Epithelial cell of esophagus (primary cell): Measurements from ENCODE around the gene PSMD2.
"Not testable (repeated sequence)": the region's sequence is repeated elsewhere in the genome, so short reads cannot be mapped to it uniquely, and the experiment has no call there.

Experiments
- DNase-seq: peaks from one replicate; pipeline ENCODE4 v3.0.0; 2010; ENCODE audit warnings: low read depth
- H3K4me3 ChIP-seq: 2 replicates; pipeline ENCODE4 v1.5.1; 2011; ENCODE audit warnings: mild to moderate bottlenecking, low read length, control low read depth
- TF ChIP-seq, protein P1 (sequence below): IDR thresholded peaks from 2 replicates; pipeline ENCODE4 v1.5.1; 2011; ENCODE audit warnings: low read depth, mild to moderate bottlenecking, low read length, control low read depth, inconsistent platforms; ENCODE audit not compliant: insufficient read depth; ENCODE audit errors: missing control alignments

Gene PSMD2

DNA sequence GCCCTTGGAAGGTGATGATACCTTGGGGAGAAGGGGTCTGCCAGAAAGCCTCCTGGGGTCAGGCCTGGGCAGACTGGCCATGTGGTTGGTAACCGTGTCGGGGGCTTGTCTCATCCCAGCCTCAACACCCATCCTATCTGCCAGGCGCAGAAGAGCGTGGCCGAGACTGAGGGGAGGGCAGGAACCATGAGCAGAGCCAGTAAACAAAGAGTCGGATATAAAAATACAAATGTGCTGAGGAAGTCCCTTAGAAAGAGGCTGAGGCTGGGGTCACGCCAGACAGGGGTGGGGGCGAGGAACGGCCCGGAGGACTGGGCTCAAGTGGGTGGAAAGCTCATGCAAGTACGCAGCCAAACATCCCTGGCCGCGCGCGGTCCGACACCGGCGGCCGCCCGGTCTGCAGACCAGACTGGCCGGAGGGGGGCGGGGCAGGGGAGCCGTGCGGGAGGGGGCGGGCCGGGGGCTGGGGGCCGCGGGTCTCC is 39.6 kb upstream of the PSMD2 start:
- TF ChIP-seq, protein P1, sequence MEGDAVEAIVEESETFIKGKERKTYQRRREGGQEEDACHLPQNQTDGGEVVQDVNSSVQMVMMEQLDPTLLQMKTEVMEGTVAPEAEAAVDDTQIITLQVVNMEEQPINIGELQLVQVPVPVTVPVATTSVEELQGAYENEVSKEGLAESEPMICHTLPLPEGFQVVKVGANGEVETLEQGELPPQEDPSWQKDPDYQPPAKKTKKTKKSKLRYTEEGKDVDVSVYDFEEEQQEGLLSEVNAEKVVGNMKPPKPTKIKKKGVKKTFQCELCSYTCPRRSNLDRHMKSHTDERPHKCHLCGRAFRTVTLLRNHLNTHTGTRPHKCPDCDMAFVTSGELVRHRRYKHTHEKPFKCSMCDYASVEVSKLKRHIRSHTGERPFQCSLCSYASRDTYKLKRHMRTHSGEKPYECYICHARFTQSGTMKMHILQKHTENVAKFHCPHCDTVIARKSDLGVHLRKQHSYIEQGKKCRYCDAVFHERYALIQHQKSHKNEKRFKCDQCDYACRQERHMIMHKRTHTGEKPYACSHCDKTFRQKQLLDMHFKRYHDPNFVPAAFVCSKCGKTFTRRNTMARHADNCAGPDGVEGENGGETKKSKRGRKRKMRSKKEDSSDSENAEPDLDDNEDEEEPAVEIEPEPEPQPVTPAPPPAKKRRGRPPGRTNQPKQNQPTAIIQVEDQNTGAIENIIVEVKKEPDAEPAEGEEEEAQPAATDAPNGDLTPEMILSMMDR: no peak
- DNase-seq: no peak
- no peak overlapping the region for H3K4me3 ChIP-seq

DNA sequence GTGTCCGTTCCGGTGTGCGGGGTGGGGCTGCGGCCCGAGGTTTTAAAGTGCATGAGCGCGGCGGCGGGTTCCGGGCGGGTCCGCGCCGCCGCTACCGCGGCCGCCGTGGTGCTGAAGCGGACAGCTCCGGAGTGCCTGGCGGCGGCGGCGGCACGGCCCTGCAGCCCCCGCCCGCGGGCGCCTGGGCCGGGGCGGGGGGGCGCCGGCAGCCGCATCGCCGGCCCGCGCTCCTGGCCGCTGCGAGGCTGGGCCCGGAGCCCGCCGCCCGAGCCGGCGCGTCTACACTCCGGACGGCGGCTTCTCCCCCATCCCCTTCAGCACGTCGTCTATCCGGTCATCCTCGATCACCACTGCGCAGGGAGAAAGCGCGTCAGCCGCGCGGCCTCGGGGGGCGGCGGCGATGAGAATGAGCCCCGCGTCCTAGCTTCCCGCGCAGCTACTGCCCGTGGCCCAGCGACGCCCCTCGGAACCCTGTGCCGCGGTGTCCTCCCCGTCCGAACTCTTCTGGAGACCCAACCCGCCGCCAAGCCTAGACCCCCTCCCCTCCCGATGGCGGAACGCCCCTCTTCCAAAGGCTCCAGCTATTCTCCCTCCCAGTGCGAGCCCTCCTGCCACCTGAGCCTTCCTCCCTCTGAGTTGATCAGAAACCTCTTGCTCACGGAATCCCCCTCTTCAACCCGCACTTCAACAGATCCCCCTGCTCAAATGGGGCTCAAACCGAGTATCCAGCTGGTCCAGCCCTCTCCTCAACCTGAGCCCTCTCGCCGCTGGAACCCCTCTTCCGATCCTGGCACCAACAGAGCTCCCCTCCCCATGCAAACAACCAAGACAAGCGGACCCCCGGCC is 38.9 kb upstream of the PSMD2 start:
- peak; percentile 41 for DNase-seq
- peak overlapping the region; percentile 2 for H3K4me3 ChIP-seq
- TF ChIP-seq, protein P1: no peak

DNA sequence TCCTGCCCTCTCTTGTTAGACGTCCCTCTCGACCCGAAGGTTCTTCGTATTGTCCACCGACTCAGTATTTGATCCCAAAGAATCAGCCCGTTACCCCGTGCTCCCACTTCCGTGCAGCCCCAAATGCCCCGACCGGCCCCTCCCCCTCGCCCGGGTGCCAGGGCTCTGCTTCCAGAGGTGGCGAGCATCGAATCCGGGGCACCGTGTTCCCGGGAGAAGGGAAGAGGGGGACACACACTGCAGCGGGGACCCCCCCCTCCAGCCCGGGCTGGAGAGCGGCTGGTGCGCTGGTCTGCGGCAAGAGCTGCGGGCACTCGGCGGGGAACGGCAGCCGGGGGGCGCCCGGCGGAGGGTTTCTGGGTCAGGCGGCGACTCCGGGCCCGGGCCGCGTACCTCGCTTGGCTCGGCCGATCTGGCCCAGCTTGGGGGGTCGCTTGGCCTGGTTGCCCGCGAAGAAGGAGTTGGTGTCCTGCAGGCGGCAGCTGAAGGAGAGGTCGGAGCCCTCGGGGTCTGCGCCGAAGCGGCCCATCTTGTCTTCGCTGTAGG is 38.2 kb upstream of the PSMD2 start:
- no peak for DNase-seq
- peak overlapping the region; percentile 19 for H3K4me3 ChIP-seq
- TF ChIP-seq, protein P1: no peak

DNA sequence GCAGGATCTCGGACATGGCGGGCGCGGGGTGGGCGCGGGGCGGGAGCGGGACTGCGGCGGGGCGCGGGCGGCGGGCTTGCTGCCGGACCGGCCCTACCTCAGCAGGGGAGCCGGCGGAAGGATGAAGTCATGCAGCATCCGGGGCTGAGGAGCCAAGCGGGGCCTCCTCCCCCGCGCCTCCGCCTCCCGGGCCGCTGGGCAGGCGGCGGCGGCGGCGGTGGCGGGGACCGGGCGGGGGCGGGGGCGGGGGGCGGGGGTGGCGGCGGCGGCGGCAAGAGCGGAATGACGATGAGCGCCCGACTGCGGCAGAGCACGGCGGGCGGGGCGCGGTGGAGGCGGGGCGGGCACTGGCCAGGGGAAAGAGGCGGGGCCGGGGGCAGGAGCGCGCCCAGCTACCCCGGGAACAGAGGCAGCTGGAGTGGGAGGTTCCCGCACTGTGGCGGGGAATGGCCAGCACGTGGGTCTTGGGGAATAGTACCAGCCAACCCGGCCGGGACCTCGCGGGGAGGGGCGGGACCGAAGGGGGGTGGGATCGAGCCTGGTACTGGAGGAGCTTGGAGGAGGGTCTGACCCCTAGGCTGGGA is 37.7 kb upstream of the PSMD2 start, which contains the start of gene CAMK2N2:
Gene CAMK2N2, minus strand, starts transcription at position 284 of the 584 bp plus-strand sequence. Its CDS starts 268 bp downstream, at position 16.
- H3K4me3 ChIP-seq: peak within 1 kb of the TSS; percentile 45
- DNase-seq: peak; percentile 61
- TF ChIP-seq, protein P1: no peak

DNA sequence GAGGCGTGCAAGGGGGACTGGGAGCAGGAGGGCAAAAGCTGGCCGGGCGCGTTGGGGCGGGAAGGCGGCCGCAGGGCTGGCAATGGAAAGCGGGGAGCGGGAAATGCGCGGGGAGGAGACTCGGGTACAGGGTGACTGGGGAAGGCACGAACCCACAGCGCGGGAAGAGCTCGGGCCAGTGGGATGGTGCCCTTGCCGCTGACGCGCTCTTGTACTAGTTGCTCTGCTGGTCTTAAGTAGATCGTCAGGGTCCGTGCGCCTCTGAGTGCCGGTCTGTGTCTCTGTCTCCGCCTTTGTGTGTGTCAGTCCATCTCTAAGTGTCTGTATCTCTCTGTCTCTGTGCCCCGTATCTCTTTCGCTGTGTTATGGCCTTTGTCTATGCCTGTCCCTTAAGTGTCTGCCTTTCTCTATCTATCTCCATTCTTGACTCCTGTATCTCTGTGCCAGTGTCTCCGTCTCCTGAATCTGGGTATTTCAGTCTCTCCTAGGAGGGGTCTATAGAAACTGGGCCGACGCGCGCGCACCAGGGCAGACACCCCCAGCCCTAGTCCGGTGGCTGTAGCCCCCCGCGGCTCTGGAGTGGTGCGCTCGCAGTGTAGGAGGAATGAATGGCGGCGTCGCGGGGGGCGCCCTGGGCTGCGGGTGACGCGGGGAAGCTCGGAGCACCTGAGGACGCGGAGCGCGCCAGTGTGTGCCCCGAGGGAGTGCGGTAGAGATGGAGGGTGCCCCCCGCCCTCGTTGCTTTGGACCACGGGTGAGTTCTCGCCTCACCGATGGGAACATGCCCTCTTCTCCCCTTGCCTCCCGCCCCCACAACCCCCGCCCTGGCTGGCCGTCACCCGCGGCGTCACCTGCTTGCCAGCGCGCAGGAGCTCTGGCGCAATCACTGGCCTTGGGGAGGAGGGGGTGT is 36.9 kb upstream of the PSMD2 start:
- DNase-seq: peak; percentile 42
- TF ChIP-seq, protein P1: no peak
- peak overlapping the region; percentile 45 for H3K4me3 ChIP-seq

DNA sequence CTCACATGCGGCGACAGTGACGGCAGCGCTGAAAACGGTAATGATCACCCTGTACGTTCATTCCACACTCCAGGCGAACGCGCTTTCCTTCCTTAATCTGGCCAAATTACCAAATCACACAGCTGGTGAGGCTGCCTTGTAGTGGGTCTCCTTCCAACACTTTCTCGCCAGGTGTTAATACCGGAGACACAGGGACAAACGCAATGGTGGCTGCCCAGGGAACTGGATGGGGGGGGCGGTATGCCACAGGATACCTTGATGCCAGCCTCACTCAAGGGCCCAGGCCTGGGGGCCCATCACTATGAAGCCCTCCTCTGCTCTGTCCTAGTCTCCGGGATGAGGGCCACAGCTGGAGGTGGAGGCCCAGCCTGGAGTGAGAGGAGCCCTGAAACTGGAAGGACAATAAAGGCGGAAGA is 36.3 kb upstream of the PSMD2 start:
- TF ChIP-seq, protein P1: no peak
- DNase-seq: peak; percentile 22
- H3K4me3 ChIP-seq: no peak overlapping the region

DNA sequence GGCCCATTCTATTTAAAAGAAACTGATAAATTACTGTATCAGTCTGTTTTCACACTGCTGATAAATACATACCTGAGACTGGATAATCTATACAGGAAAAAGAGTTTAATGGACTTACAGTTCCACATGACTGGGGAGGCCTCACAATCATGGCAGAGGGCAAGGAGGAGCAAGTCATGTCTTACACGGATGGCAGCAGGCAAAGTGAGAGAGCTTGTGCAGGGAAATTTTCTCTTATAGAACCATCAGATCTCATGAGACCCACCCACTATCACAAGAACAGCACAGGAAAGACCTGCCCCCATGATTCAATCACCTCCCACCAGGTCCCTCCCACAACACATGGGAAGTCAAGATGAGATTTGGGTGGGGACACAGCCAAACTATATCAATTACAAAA is 31.8 kb upstream of the PSMD2 start:
- DNase-seq, H3K4me3 ChIP-seq: not testable (repeated sequence)
